Panc1 (cell line): Measurements from ENCODE around the gene CD9. TPM values are rescaled to one million over a fixed set of nuclear protein-coding genes. Genes with fewer than 3 reads are reported as not detected.
A peak's percentile ranks its signal among the peaks of the same experiment; 100 is the strongest.

Source experiments
- ATAC-seq: fragments of 200-7000 bp; cut with Tn5 transposase; 2 replicates; pipeline ENCODE4 v1.9.1; 2020; ENCODE audit warnings: mild to moderate bottlenecking, moderate library complexity
- BruUV-seq: library from RNA; stranded (reverse); fragments of 400-500 nt; replicated peaks from 2 replicates; lab custom pipeline; 2021; lab: Mats Ljungman, UMichigan
- CTCF ChIA-PET: fragments of 300-600 bp; sonication (Branson Sonifier 250); formaldehyde crosslinking; loops from one replicate; lab custom pipeline; 2022; ENCODE audit warnings: antibody characterized with exemption; lab: Charles Lee
- POLR2A ChIA-PET: fragments of 300-600 bp; sonication (Branson Sonifier 250); formaldehyde crosslinking; loops from one replicate; lab custom pipeline; 2022; ENCODE audit warnings: antibody characterized with exemption; lab: Charles Lee
- DNase-seq: peaks from one replicate; pipeline ENCODE4 v3.0.0-alpha.2; 2010; ENCODE audit warnings: low read depth, low spot score
- H3K27ac ChIP-seq: 2 replicates; pipeline ENCODE4 v1.5.1; 2011; ENCODE audit warnings: mild to moderate bottlenecking, low read length, inconsistent platforms
- H3K27me3 ChIP-seq: fragments of 200-500 bp; sonication (Bioruptor generic); 2 replicates; pipeline ENCODE4 v1.6.0; 2014; ENCODE audit warnings: low read length, inconsistent platforms; ENCODE audit not compliant: control insufficient read depth, insufficient read depth
- H3K36me3 ChIP-seq: fragments of 200-500 bp; sonication (Bioruptor generic); 2 replicates; pipeline ENCODE4 v1.5.1; 2014; ENCODE audit warnings: inconsistent platforms, mild to moderate bottlenecking, low read length, moderate library complexity; ENCODE audit not compliant: control insufficient read depth, insufficient read depth
- H3K4me1 ChIP-seq: 2 replicates; pipeline ENCODE4 v1.5.1; 2011; ENCODE audit warnings: inconsistent platforms, mild to moderate bottlenecking, low read length, moderate library complexity; ENCODE audit not compliant: control insufficient read depth, insufficient read depth
- H3K4me3 ChIP-seq, 2 experiments: 2 replicates each; pipeline ENCODE4 v1.5.1; 2011 to 2012; ENCODE audit warnings: low read depth in 2 of 2, low read length in 2 of 2, mild to moderate bottlenecking in 2 of 2, inconsistent platforms in 1 of 2, moderate library complexity in 1 of 2
- H3K9me3 ChIP-seq: fragments of 200-500 bp; sonication (Bioruptor generic); 2 replicates; pipeline ENCODE4 v1.5.1; 2014; ENCODE audit warnings: low read depth, mild to moderate bottlenecking, inconsistent platforms, low read length, moderate library complexity; ENCODE audit not compliant: control insufficient read depth, insufficient read depth
- POLR2AphosphoS5 ChIP-seq: IDR thresholded peaks from 2 replicates; pipeline ENCODE4 v1.6.1; 2012; ENCODE audit warnings: mild to moderate bottlenecking, low read depth, low read length, moderate library complexity
- SIN3A ChIP-seq: IDR thresholded peaks from 2 replicates; pipeline ENCODE4 v1.6.1; 2012; ENCODE audit warnings: low read depth, mild to moderate bottlenecking, low read length, moderate library complexity, borderline replicate concordance; ENCODE audit not compliant: insufficient read depth
- TCF7L2 ChIP-seq: IDR thresholded peaks from 2 replicates; pipeline ENCODE4 v1.6.1; 2011; ENCODE audit warnings: mild to moderate bottlenecking, low read depth, low read length, inconsistent platforms
- in situ Hi-C: cut with HindIII; loops from 2 replicates; pipeline ENCODE4 v1.10.0; 2016; ENCODE audit warnings: low sequenced_read_pairs, low pct_unique_long_range_greater_than_20kb
- intact Hi-C: fragments of 100-400 bp; cut with micrococcal nuclease; formaldehyde crosslinking; loops from one replicate; pipeline ENCODE4 v1.10.0; 2022; ENCODE audit not compliant: unreplicated experiment
- total RNA-seq: library from RNA; stranded (reverse); gene quantifications from one replicate; pipeline ENCODE4 v1.2.1, GENCODE V29; 2021; ENCODE audit not compliant: unreplicated experiment
- TF ChIP-seq, protein P1 (sequence below), 2 experiments: IDR thresholded peaks; 2 replicates each; pipeline ENCODE4 v1.6.1; 2011 to 2012; ENCODE audit warnings: low read depth in 2 of 2, control low read depth in 1 of 2, low read length in 1 of 2, mild to moderate bottlenecking in 1 of 2, moderate library complexity in 1 of 2; ENCODE audit not compliant: insufficient read depth in 1 of 2
- TF ChIP-seq, protein P2 (sequence below): fragments of 450-650 bp; IDR thresholded peaks from 2 replicates; pipeline ENCODE4 v1.5.1; 2017; ENCODE audit warnings: mild to moderate bottlenecking

CD9 gene
- total RNA-seq, 1 experiment from 2014 or later = 103 TPM

DNA sequence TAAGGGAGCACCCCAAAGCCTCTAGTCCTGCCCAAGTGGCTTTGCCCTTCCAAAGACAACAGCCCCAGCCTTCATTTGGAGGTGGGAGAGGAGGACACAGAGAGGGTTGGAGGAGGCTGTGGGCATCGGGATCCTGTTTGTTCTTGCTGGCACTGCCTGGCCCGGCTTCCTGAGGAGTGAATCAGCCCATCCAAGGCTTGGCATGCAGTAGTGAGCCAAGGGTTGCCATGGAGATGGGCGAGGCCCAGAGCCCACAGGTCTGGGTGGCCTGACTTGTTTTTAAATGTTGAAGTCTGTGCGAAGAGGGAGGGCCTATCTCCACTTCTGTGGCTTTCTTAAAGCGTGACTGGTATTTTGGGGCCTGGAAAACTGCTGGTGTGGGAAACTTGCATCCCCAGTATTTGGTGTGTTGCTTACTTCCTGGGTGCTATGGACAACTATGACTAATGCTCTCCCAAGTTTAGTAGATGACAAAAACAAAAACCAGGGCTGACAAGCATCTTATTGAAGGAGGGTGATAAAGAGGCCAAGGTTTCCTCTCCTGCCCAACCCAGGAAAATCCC, 15.8 kb downstream of the CD9 start:
- in situ Hi-C loops = no loop called here
- H3K36me3 ChIP-seq = no peaks in the 10 kb centered on the region
- intact Hi-C loops = no loop called here
- peaks cover 35% of the 10 kb centered on the region for H3K4me1 ChIP-seq
- BruUV-seq = no TSS peak
- POLR2A ChIA-PET = interaction anchor here (1.0 kb wide), 1 partner anchor 57 kb away, joined by 3 read pairs; no protein-coding TSS in a partner anchor
- peak overlapping the region; percentile 77 for H3K27ac ChIP-seq
- H3K27me3 ChIP-seq = no peaks in the 10 kb centered on the region
- CTCF ChIA-PET = no interaction called here
- peak overlapping the region in 1 of 2 experiments; percentile 29; a peak in 2 of 4 replicates for H3K4me3 ChIP-seq
- no peaks in the 10 kb centered on the region for H3K9me3 ChIP-seq
- peak; percentile 76 for DNase-seq
- TF ChIP-seq, protein P1, sequence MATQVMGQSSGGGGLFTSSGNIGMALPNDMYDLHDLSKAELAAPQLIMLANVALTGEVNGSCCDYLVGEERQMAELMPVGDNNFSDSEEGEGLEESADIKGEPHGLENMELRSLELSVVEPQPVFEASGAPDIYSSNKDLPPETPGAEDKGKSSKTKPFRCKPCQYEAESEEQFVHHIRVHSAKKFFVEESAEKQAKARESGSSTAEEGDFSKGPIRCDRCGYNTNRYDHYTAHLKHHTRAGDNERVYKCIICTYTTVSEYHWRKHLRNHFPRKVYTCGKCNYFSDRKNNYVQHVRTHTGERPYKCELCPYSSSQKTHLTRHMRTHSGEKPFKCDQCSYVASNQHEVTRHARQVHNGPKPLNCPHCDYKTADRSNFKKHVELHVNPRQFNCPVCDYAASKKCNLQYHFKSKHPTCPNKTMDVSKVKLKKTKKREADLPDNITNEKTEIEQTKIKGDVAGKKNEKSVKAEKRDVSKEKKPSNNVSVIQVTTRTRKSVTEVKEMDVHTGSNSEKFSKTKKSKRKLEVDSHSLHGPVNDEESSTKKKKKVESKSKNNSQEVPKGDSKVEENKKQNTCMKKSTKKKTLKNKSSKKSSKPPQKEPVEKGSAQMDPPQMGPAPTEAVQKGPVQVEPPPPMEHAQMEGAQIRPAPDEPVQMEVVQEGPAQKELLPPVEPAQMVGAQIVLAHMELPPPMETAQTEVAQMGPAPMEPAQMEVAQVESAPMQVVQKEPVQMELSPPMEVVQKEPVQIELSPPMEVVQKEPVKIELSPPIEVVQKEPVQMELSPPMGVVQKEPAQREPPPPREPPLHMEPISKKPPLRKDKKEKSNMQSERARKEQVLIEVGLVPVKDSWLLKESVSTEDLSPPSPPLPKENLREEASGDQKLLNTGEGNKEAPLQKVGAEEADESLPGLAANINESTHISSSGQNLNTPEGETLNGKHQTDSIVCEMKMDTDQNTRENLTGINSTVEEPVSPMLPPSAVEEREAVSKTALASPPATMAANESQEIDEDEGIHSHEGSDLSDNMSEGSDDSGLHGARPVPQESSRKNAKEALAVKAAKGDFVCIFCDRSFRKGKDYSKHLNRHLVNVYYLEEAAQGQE (IDR thresholded peaks at IDR 0.05; ENCODE audit: insufficient read depth in 1 of 2, low read depth in 2 of 2, low read length in 1 of 2) = no peak
- TF ChIP-seq, protein P2, sequence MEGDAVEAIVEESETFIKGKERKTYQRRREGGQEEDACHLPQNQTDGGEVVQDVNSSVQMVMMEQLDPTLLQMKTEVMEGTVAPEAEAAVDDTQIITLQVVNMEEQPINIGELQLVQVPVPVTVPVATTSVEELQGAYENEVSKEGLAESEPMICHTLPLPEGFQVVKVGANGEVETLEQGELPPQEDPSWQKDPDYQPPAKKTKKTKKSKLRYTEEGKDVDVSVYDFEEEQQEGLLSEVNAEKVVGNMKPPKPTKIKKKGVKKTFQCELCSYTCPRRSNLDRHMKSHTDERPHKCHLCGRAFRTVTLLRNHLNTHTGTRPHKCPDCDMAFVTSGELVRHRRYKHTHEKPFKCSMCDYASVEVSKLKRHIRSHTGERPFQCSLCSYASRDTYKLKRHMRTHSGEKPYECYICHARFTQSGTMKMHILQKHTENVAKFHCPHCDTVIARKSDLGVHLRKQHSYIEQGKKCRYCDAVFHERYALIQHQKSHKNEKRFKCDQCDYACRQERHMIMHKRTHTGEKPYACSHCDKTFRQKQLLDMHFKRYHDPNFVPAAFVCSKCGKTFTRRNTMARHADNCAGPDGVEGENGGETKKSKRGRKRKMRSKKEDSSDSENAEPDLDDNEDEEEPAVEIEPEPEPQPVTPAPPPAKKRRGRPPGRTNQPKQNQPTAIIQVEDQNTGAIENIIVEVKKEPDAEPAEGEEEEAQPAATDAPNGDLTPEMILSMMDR = no peak
- TF ChIP-seq TCF7L2 = no peak
- TF ChIP-seq POLR2AphosphoS5 = no peak
- TF ChIP-seq SIN3A = no peak
- ATAC-seq = peak; percentile 93

DNA sequence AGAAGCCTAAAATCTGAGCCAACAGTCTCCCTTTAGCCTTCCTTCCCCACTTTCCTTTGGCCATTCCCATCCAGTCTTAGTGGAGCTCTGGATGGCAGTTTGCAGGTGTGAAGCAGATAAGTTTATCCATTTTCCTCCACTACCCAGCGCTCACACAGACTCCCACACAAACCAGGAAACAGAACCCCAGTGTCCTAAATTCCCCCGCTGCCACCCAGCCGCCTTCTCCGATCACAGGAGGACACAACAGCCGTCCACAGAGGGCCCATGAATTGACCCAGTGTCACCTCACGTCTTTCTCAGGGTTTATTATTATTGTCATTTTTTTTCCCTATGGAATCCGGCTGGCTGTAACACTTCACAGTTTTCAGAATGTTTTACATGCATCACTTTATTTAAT, 16.4 kb downstream of the CD9 start:
- ChIA-PET CTCF (interaction anchor here (0.6 kb wide), 1 partner anchor 69 kb away, joined by 3 read pairs; no protein-coding TSS in a partner anchor), POLR2A (no interaction called here)
- Histone ChIP-seq H3K4me1 (peaks cover 35% of the 10 kb centered on the region), H3K4me3 (no peak overlapping the region; a peak in 1 of 4 replicates), H3K9me3 (no peaks in the 10 kb centered on the region), H3K36me3 (no peaks in the 10 kb centered on the region), H3K27me3 (no peaks in the 10 kb centered on the region), H3K27ac (peak overlapping the region; percentile 77)
- DNase-seq (no peak), ATAC-seq (no peak)
- TF ChIP-seq, protein P1 (IDR thresholded peaks at IDR 0.05; ENCODE audit: insufficient read depth in 1 of 2, low read depth in 2 of 2, low read length in 1 of 2) = no peak
- TF ChIP-seq, protein P2 = no peak
- TF ChIP-seq SIN3A (no peak), POLR2AphosphoS5 (no peak), TCF7L2 (no peak)
- in situ Hi-C loops = no loop called here
- no TSS peak for BruUV-seq
- intact Hi-C loops = no loop called here
